ENCODE measurements around the gene ASPA.
A peak's percentile ranks its signal among the peaks of the same experiment; 100 is the strongest.
"Not testable (repeated sequence)": the region's sequence is repeated elsewhere in the genome, so short reads cannot be mapped to it uniquely, and the experiment has no call there.

The ASPA gene

GRCh38 chr17:3440451-3440850, 35.3 kb upstream of the ASPA start:
- Histone ChIP-seq H4K91ac (ENCODE audit: low read depth, low read length, poor library complexity) (no peak overlapping the region), H3K27ac (replicated peaks; ENCODE audit: low read length) (no peak overlapping the region), H3K18ac (ENCODE audit: low read length) (no peak overlapping the region), H3K4ac (ENCODE audit: low read length) (no peak overlapping the region), H3K4me3 (ENCODE audit: low read length in 2 of 2) (no peak overlapping the region), H3K14ac (ENCODE audit: low read length) (no peak overlapping the region), H3K9me3 (replicated peaks in 1 of 2; ENCODE audit: control insufficient read depth in 2 of 2, insufficient read depth in 1 of 2, low read depth in 1 of 2, low read length in 2 of 2) (no peaks in the 10 kb centered on the region), H2BK12ac (ENCODE audit: low read length) (no peak overlapping the region), H3K4me1 (ENCODE audit: control insufficient read depth in 2 of 2, insufficient read depth in 1 of 2, low read depth in 1 of 2, low read length in 2 of 2) (no peaks in the 10 kb centered on the region), H3K9ac (ENCODE audit: low read depth, low read length, poor library complexity) (no peak overlapping the region), H3K36me3 (replicated peaks in 1 of 2; ENCODE audit: control insufficient read depth in 2 of 2, insufficient read depth in 2 of 2, low read length in 2 of 2) (no peaks in the 10 kb centered on the region), H3K4me2 (ENCODE audit: insufficient read depth, low read length, poor library complexity, severe bottlenecking) (no peak overlapping the region), H2BK5ac (ENCODE audit: low read length) (no peak overlapping the region), H2BK120ac (ENCODE audit: low read depth, low read length) (no peak overlapping the region), H3K79me1 (ENCODE audit: low read depth, low read length) (no peaks in the 10 kb centered on the region), H3K27me3 (ENCODE audit: control insufficient read depth in 3 of 3, insufficient read depth in 3 of 3, low read depth in 1 of 3, low read length in 3 of 3) (peaks cover 0 to 2% (median 0%) of the 10 kb centered on the region in 3 experiments), H4K8ac (ENCODE audit: low read depth, low read length) (no peak overlapping the region), H3K23ac (ENCODE audit: low read depth, low read length, poor library complexity) (no peak overlapping the region), H2BK15ac (ENCODE audit: low read length) (no peak overlapping the region), H2AK5ac (ENCODE audit: low read depth, low read length) (no peak overlapping the region), H2AFZ (ENCODE audit: low read length) (no peak overlapping the region)
- no peak for DNase-seq (ENCODE audit: low spot score)
- WGBS, 2 donors (ENCODE audit: extremely low coverage in 2 of 2, insufficient read length in 2 of 2, insufficient replicate concordance in 1 of 2), result no CpG with 5 or more reads among the region's 2 CpGs

- Histone ChIP-seq H3K27ac (replicated peaks; ENCODE audit: low read length) (no peak overlapping the region), H2AFZ (ENCODE audit: low read length) (no peak overlapping the region), H2BK12ac (ENCODE audit: low read length) (no peak overlapping the region), H2AK5ac (ENCODE audit: low read depth, low read length) (no peak overlapping the region), H3K14ac (ENCODE audit: low read length) (no peak overlapping the region), H3K9ac (ENCODE audit: low read depth, low read length, poor library complexity) (no peak overlapping the region), H3K79me1 (ENCODE audit: low read depth, low read length) (no peaks in the 10 kb centered on the region), H3K4me3 (ENCODE audit: low read length in 2 of 2) (no peak overlapping the region), H4K8ac (ENCODE audit: low read depth, low read length) (no peak overlapping the region), H2BK15ac (ENCODE audit: low read length) (no peak overlapping the region), H3K23ac (ENCODE audit: low read depth, low read length, poor library complexity) (no peak overlapping the region), H3K36me3 (replicated peaks in 1 of 2; ENCODE audit: control insufficient read depth in 2 of 2, insufficient read depth in 2 of 2, low read length in 2 of 2) (no peaks in the 10 kb centered on the region), H3K9me3 (replicated peaks in 1 of 2; ENCODE audit: control insufficient read depth in 2 of 2, insufficient read depth in 1 of 2, low read depth in 1 of 2, low read length in 2 of 2) (no peaks in the 10 kb centered on the region), H3K27me3 (ENCODE audit: control insufficient read depth in 3 of 3, insufficient read depth in 3 of 3, low read depth in 1 of 3, low read length in 3 of 3) (no peaks in the 10 kb centered on the region), H2BK120ac (ENCODE audit: low read depth, low read length) (no peak overlapping the region), H3K4me2 (ENCODE audit: insufficient read depth, low read length, poor library complexity, severe bottlenecking) (no peak overlapping the region), H3K18ac (ENCODE audit: low read length) (no peak overlapping the region), H3K4me1 (ENCODE audit: control insufficient read depth in 2 of 2, insufficient read depth in 1 of 2, low read depth in 1 of 2, low read length in 2 of 2) (no peaks in the 10 kb centered on the region), H3K4ac (ENCODE audit: low read length) (no peak overlapping the region), H2BK5ac (ENCODE audit: low read length) (no peak overlapping the region), H4K91ac (ENCODE audit: low read depth, low read length, poor library complexity) (no peak overlapping the region)
- WGBS, 2 donors (ENCODE audit: extremely low coverage in 2 of 2, insufficient read length in 2 of 2, insufficient replicate concordance in 1 of 2), result no CpG with 5 or more reads among the region's 2 CpGs
- DNase-seq (ENCODE audit: low spot score), result peak; percentile 5
These were observed 28.2 kb upstream of the ASPA start for GRCh38 chr17:3447625-3448024.

GRCh38 chr17:3448059-3448665, 27.6 kb upstream of the ASPA start:
- H2AFZ ChIP-seq (ENCODE audit: low read length), result no peak overlapping the region
- H2BK120ac ChIP-seq (ENCODE audit: low read depth, low read length), result no peak overlapping the region
- WGBS, 2 donors (ENCODE audit: extremely low coverage in 2 of 2, insufficient read length in 2 of 2, insufficient replicate concordance in 1 of 2), result no CpG with 5 or more reads among the region's 2 CpGs
- H3K18ac ChIP-seq (ENCODE audit: low read length), result no peak overlapping the region
- no peak overlapping the region for H2BK15ac ChIP-seq (ENCODE audit: low read length)
- no peak overlapping the region for H3K27ac ChIP-seq (replicated peaks; ENCODE audit: low read length)
- H3K4me2 ChIP-seq (ENCODE audit: insufficient read depth, low read length, poor library complexity, severe bottlenecking), result no peak overlapping the region
- no peaks in the 10 kb centered on the region for H3K36me3 ChIP-seq (replicated peaks in 1 of 2; ENCODE audit: control insufficient read depth in 2 of 2, insufficient read depth in 2 of 2, low read length in 2 of 2)
- H3K23ac ChIP-seq (ENCODE audit: low read depth, low read length, poor library complexity), result no peak overlapping the region
- no peak overlapping the region for H3K14ac ChIP-seq (ENCODE audit: low read length)
- no peak overlapping the region for H2BK5ac ChIP-seq (ENCODE audit: low read length)
- no peak for DNase-seq (ENCODE audit: low spot score)
- H3K4me1 ChIP-seq (ENCODE audit: control insufficient read depth in 2 of 2, insufficient read depth in 1 of 2, low read depth in 1 of 2, low read length in 2 of 2), result no peaks in the 10 kb centered on the region
- H3K4me3 ChIP-seq (ENCODE audit: low read length in 2 of 2), result no peak overlapping the region
- no peak overlapping the region for H4K91ac ChIP-seq (ENCODE audit: low read depth, low read length, poor library complexity)
- H3K27me3 ChIP-seq (ENCODE audit: control insufficient read depth in 3 of 3, insufficient read depth in 3 of 3, low read depth in 1 of 3, low read length in 3 of 3), result no peaks in the 10 kb centered on the region
- no peak overlapping the region for H4K8ac ChIP-seq (ENCODE audit: low read depth, low read length)
- H3K9ac ChIP-seq (ENCODE audit: low read depth, low read length, poor library complexity), result no peak overlapping the region
- H2BK12ac ChIP-seq (ENCODE audit: low read length), result no peak overlapping the region
- H2AK5ac ChIP-seq (ENCODE audit: low read depth, low read length), result no peak overlapping the region
- no peaks in the 10 kb centered on the region for H3K79me1 ChIP-seq (ENCODE audit: low read depth, low read length)
- no peaks in the 10 kb centered on the region for H3K9me3 ChIP-seq (replicated peaks in 1 of 2; ENCODE audit: control insufficient read depth in 2 of 2, insufficient read depth in 1 of 2, low read depth in 1 of 2, low read length in 2 of 2)
- no peak overlapping the region for H3K4ac ChIP-seq (ENCODE audit: low read length)

GRCh38 chr17:3466355-3466754, 9.4 kb upstream of the ASPA start:
- not testable (repeated sequence) for H2BK120ac ChIP-seq (ENCODE audit: low read depth, low read length); H2AFZ ChIP-seq (ENCODE audit: low read length); H3K23ac ChIP-seq (ENCODE audit: low read depth, low read length, poor library complexity); H4K8ac ChIP-seq (ENCODE audit: low read depth, low read length); H3K9me3 ChIP-seq (replicated peaks in 1 of 2; ENCODE audit: control insufficient read depth in 2 of 2, insufficient read depth in 1 of 2, low read depth in 1 of 2, low read length in 2 of 2); H4K91ac ChIP-seq (ENCODE audit: low read depth, low read length, poor library complexity); H3K18ac ChIP-seq (ENCODE audit: low read length); H3K79me1 ChIP-seq (ENCODE audit: low read depth, low read length); H3K4ac ChIP-seq (ENCODE audit: low read length); DNase-seq (ENCODE audit: low spot score); H3K4me3 ChIP-seq (ENCODE audit: low read length in 2 of 2); H3K27ac ChIP-seq (replicated peaks; ENCODE audit: low read length); H2BK5ac ChIP-seq (ENCODE audit: low read length); H3K27me3 ChIP-seq (ENCODE audit: control insufficient read depth in 3 of 3, insufficient read depth in 3 of 3, low read depth in 1 of 3, low read length in 3 of 3); H3K36me3 ChIP-seq (replicated peaks in 1 of 2; ENCODE audit: control insufficient read depth in 2 of 2, insufficient read depth in 2 of 2, low read length in 2 of 2); H2AK5ac ChIP-seq (ENCODE audit: low read depth, low read length); H3K9ac ChIP-seq (ENCODE audit: low read depth, low read length, poor library complexity); H3K4me2 ChIP-seq (ENCODE audit: insufficient read depth, low read length, poor library complexity, severe bottlenecking); H3K14ac ChIP-seq (ENCODE audit: low read length); H2BK15ac ChIP-seq (ENCODE audit: low read length); H2BK12ac ChIP-seq (ENCODE audit: low read length); H3K4me1 ChIP-seq (ENCODE audit: control insufficient read depth in 2 of 2, insufficient read depth in 1 of 2, low read depth in 1 of 2, low read length in 2 of 2)
- WGBS, 2 donors (ENCODE audit: extremely low coverage in 2 of 2, insufficient read length in 2 of 2, insufficient replicate concordance in 1 of 2), result no CpG with 5 or more reads among the region's 1 CpG
